PC-3 (cell line): ENCODE measurements around the gene ABCC10. TPM values are rescaled to one million over a fixed set of nuclear protein-coding genes. Genes with fewer than 3 reads are reported as not detected.

ENCODE experiments used
- ATAC-seq: fragments of 200-7000 bp; cut with Tn5 transposase; 2 replicates; pipeline ENCODE4 v1.9.1; 2020; ENCODE audit warnings: mild to moderate bottlenecking, moderate library complexity
- BruUV-seq: library from RNA; stranded (reverse); fragments of 400-500 nt; replicated peaks from 2 replicates; lab custom pipeline; 2021; lab: Mats Ljungman, UMichigan
- CTCF ChIA-PET: fragments of 300-600 bp; sonication (Branson Sonifier 250); formaldehyde crosslinking; loops from one replicate; lab custom pipeline; 2022; ENCODE audit warnings: antibody characterized with exemption; lab: Charles Lee
- POLR2A ChIA-PET: fragments of 300-600 bp; sonication (Branson Sonifier 250); formaldehyde crosslinking; loops from one replicate; lab custom pipeline; 2022; ENCODE audit warnings: antibody characterized with exemption; ENCODE audit not compliant: unreplicated experiment; lab: Charles Lee
- DNase-seq: peaks from one replicate; pipeline ENCODE4 v3.0.0-alpha.2; 2015
- H2AFZ ChIP-seq: fragments of 300-600 bp; sonication (generic); 2 replicates; pipeline ENCODE4 v1.6.0; 2016; ENCODE audit warnings: antibody characterized with exemption, low read length
- H3F3A ChIP-seq: fragments of 300-600 bp; sonication (generic); one replicate; pipeline ENCODE4 v1.6.0; 2017; ENCODE audit warnings: antibody characterized with exemption, low read length, control low read depth, mild to moderate bottlenecking; ENCODE audit not compliant: unreplicated experiment
- H3K27ac ChIP-seq: fragments of 300-600 bp; sonication (generic); 2 replicates; pipeline ENCODE4 v1.5.1; 2016; ENCODE audit warnings: mild to moderate bottlenecking, low read length
- H3K27me3 ChIP-seq: fragments of 300-600 bp; sonication (generic); 2 replicates; pipeline ENCODE4 v1.6.1; 2016; ENCODE audit warnings: low read length, mixed read lengths
- H3K36me3 ChIP-seq: fragments of 300-600 bp; sonication (generic); 2 replicates; pipeline ENCODE4 v1.6.1; 2016; ENCODE audit warnings: low read depth, mixed run types, low read length, mixed read lengths
- H3K4me1 ChIP-seq: fragments of 300-600 bp; sonication (generic); 2 replicates; pipeline ENCODE4 v1.5.1; 2016; ENCODE audit warnings: low read length; ENCODE audit not compliant: insufficient read depth
- H3K4me2 ChIP-seq: fragments of 300-600 bp; sonication (generic); 2 replicates; pipeline ENCODE4 v1.6.0; 2016; ENCODE audit warnings: low read length
- H3K4me3 ChIP-seq: fragments of 300-600 bp; sonication (generic); 2 replicates; pipeline ENCODE4 v1.5.1; 2016; ENCODE audit warnings: mild to moderate bottlenecking, low read length, mixed read lengths
- H3K79me2 ChIP-seq: fragments of 300-600 bp; sonication (generic); 2 replicates; pipeline ENCODE4 v1.6.1; 2017; ENCODE audit warnings: low read length, mixed read lengths
- H3K9ac ChIP-seq: fragments of 300-600 bp; sonication (generic); 2 replicates; pipeline ENCODE4 v1.6.0; 2016; ENCODE audit warnings: mild to moderate bottlenecking, low read length
- H3K9me2 ChIP-seq: fragments of 300-600 bp; sonication (generic); replicated peaks from 2 replicates; pipeline ENCODE4 v1.6.1; 2016; ENCODE audit warnings: mixed run types, low read length, mixed read lengths
- H3K9me3 ChIP-seq: fragments of 300-600 bp; sonication (generic); 2 replicates; pipeline ENCODE4 v1.6.1; 2016; ENCODE audit warnings: low read length, mixed read lengths
- H4K20me1 ChIP-seq: fragments of 300-600 bp; sonication (generic); 2 replicates; pipeline ENCODE4 v1.6.1; 2016; ENCODE audit warnings: low read length, mixed read lengths
- EZH2 ChIP-seq: fragments of 300-600 bp; sonication (generic); IDR thresholded peaks from one replicate; pipeline ENCODE4 v1.6.1; 2017; ENCODE audit warnings: antibody characterized with exemption, mild to moderate bottlenecking, low read length; ENCODE audit not compliant: unreplicated experiment
- EZH2phosphoT487 ChIP-seq: fragments of 300-600 bp; sonication (generic); IDR thresholded peaks from 2 replicates; pipeline ENCODE4 v1.6.1; 2018; ENCODE audit warnings: mild to moderate bottlenecking, antibody characterized with exemption, low read length, borderline replicate concordance
- intact Hi-C: fragments of 100-400 bp; cut with micrococcal nuclease; formaldehyde crosslinking; loops from 2 replicates; pipeline ENCODE4 v1.9.0; 2023
- total RNA-seq: library from RNA; depleted of rRNA; stranded (reverse); fragments of >200 nt; gene quantifications from 2 replicates; pipeline ENCODE4 v1.2.3, GENCODE V29; 2014
- TF ChIP-seq, protein P1 (sequence below): fragments of 300-600 bp; sonication (generic); conservative IDR thresholded peaks from 2 replicates; pipeline ENCODE4 v1.5.1; 2017; ENCODE audit warnings: antibody characterized with exemption, low read depth, mild to moderate bottlenecking, low read length

The ABCC10 gene
- total RNA-seq, 1 experiment from 2014 or later: 23.1 TPM

DNA sequence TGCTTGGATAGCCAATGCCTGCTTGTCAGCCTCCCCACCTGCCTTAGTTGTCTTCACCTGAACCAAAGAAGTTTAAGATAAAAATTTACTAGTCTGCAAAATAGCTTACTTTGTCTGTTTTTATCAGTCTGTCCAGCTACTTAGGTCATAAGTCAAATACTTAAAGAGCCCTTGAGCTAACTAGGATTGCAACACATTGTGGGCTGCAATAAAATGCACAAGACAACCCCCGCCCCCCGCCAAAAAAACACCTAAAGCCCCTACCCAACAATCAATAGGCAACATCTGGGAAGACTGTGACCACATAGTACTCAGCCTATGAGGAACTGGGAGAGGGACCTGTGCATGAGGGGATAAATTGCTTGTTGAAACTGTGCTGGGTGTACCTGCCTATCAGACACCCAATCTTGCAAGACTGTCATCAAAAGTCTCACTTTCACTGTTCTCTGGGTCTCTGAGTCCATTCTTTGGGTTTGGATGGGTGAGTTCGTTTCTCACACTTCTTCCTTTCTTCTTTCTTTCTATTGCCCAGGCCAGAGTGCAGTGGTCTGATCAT lies 27.3 kb upstream of the ABCC10 start:
- ATAC-seq (no peak), DNase-seq (no peak)
- Histone ChIP-seq H3K9me3 (no peaks in the 10 kb centered on the region), H3K79me2 (no peaks in the 10 kb centered on the region), H3K4me1 (peaks cover 10% of the 10 kb centered on the region), H3K4me3 (no peak overlapping the region), H3K4me2 (no peak overlapping the region), H3K36me3 (no peaks in the 10 kb centered on the region), H2AFZ (no peak overlapping the region), H4K20me1 (no peaks in the 10 kb centered on the region), H3K9ac (no peak overlapping the region), H3F3A (no peaks in the 10 kb centered on the region), H3K9me2 (no peaks in the 10 kb centered on the region), H3K27me3 (no peaks in the 10 kb centered on the region), H3K27ac (no peak overlapping the region)
- POLR2A ChIA-PET: no interaction called here
- BruUV-seq: no TSS peak
- TF ChIP-seq, protein P1, sequence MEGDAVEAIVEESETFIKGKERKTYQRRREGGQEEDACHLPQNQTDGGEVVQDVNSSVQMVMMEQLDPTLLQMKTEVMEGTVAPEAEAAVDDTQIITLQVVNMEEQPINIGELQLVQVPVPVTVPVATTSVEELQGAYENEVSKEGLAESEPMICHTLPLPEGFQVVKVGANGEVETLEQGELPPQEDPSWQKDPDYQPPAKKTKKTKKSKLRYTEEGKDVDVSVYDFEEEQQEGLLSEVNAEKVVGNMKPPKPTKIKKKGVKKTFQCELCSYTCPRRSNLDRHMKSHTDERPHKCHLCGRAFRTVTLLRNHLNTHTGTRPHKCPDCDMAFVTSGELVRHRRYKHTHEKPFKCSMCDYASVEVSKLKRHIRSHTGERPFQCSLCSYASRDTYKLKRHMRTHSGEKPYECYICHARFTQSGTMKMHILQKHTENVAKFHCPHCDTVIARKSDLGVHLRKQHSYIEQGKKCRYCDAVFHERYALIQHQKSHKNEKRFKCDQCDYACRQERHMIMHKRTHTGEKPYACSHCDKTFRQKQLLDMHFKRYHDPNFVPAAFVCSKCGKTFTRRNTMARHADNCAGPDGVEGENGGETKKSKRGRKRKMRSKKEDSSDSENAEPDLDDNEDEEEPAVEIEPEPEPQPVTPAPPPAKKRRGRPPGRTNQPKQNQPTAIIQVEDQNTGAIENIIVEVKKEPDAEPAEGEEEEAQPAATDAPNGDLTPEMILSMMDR: no peak
- TF ChIP-seq EZH2phosphoT487: no peak
- no peak for TF ChIP-seq EZH2
- intact Hi-C loops: no loop called here
- CTCF ChIA-PET: no interaction called here

DNA sequence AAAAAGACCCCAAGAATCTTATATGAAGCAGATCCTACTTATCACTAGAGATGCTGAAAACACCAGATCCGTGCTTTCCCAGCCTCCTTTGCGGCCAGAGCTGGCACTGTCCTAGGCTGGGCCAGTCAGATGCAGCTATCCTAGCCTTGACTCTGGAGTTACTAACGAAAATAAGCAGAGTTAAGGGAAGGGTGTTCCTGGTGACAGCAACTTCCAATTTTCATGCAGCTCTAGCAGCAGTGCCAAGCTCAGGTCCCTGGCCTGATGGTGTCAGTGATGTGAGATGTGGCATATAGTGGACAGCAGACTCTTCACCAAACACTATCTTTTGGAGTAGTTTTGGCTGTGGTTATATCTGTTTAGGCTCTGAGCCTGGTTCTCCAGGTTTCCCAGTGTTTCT lies 25.6 kb upstream of the ABCC10 start:
- CTCF ChIA-PET: no interaction called here
- Histone ChIP-seq H3K4me3 (no peak overlapping the region), H3K36me3 (no peaks in the 10 kb centered on the region), H3K9me2 (no peaks in the 10 kb centered on the region), H3K27me3 (no peaks in the 10 kb centered on the region), H4K20me1 (no peaks in the 10 kb centered on the region), H3F3A (no peaks in the 10 kb centered on the region), H3K79me2 (no peaks in the 10 kb centered on the region), H3K27ac (no peak overlapping the region), H3K9ac (no peak overlapping the region), H3K4me1 (no peaks in the 10 kb centered on the region), H2AFZ (no peak overlapping the region), H3K9me3 (no peaks in the 10 kb centered on the region), H3K4me2 (no peak overlapping the region)
- DNase-seq (no peak), ATAC-seq (no peak)
- BruUV-seq: no TSS peak
- POLR2A ChIA-PET: no interaction called here
- TF ChIP-seq EZH2 (no peak), EZH2phosphoT487 (no peak)
- TF ChIP-seq, protein P1: no peak
- intact Hi-C loops: no loop called here

DNA sequence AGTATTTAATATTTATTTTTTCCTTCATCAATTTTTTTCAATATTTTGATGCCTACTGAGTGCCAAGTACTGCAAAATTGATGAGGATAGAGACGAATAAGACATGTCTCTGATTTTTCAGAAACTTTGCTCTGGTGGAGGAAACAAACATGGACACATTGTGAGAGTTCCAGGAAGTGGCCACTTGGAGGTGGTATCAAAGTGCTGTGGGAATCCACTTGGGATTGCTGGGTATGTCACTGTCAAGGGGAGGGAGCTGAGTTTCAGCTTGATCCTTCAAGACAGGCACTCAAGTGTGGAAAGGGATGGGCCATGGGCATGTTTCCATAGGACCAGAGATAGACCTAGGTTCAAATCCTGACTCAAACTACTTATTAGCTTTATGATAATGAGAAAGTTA lies 24.5 kb upstream of the ABCC10 start:
- ATAC-seq (no peak), DNase-seq (no peak)
- H3K27ac ChIP-seq: no peak overlapping the region
- no peaks in the 10 kb centered on the region for H3K27me3 ChIP-seq
- no peaks in the 10 kb centered on the region for H3K79me2 ChIP-seq
- ChIA-PET CTCF (no interaction called here), POLR2A (no interaction called here)
- no peak overlapping the region for H2AFZ ChIP-seq
- no peaks in the 10 kb centered on the region for H3K9me2 ChIP-seq
- intact Hi-C loops: no loop called here
- H3K4me1 ChIP-seq: no peaks in the 10 kb centered on the region
- TF ChIP-seq, protein P1: no peak
- TF ChIP-seq EZH2phosphoT487 (no peak), EZH2 (no peak)
- H3F3A ChIP-seq: no peaks in the 10 kb centered on the region
- H3K36me3 ChIP-seq: no peaks in the 10 kb centered on the region
- no TSS peak for BruUV-seq
- H4K20me1 ChIP-seq: no peaks in the 10 kb centered on the region
- no peaks in the 10 kb centered on the region for H3K9me3 ChIP-seq
- H3K4me3 ChIP-seq: no peak overlapping the region
- no peak overlapping the region for H3K4me2 ChIP-seq
- H3K9ac ChIP-seq: no peak overlapping the region
